Hair follicle dermal papilla cell (primary cell): Measurements from ENCODE around the gene HOXA1. TPM values are rescaled to one million over a fixed set of nuclear protein-coding genes. Genes with fewer than 3 reads are reported as not detected.

Experiments
- small RNA-seq: library from RNA; depleted of rRNA; stranded (forward); fragments of <200 nt; gene quantifications from one replicate; pipeline ENCODE3, GENCODE V24; 2012
- total RNA-seq: library from RNA; depleted of rRNA; stranded (reverse); fragments of >200 nt; gene quantifications from 2 replicates; pipeline ENCODE4 v1.2.3, GENCODE V29; 2012

Gene HOXA1
- under 0.01 TPM in 1 of 2 replicates, not detected in the other for total RNA-seq

DNA sequence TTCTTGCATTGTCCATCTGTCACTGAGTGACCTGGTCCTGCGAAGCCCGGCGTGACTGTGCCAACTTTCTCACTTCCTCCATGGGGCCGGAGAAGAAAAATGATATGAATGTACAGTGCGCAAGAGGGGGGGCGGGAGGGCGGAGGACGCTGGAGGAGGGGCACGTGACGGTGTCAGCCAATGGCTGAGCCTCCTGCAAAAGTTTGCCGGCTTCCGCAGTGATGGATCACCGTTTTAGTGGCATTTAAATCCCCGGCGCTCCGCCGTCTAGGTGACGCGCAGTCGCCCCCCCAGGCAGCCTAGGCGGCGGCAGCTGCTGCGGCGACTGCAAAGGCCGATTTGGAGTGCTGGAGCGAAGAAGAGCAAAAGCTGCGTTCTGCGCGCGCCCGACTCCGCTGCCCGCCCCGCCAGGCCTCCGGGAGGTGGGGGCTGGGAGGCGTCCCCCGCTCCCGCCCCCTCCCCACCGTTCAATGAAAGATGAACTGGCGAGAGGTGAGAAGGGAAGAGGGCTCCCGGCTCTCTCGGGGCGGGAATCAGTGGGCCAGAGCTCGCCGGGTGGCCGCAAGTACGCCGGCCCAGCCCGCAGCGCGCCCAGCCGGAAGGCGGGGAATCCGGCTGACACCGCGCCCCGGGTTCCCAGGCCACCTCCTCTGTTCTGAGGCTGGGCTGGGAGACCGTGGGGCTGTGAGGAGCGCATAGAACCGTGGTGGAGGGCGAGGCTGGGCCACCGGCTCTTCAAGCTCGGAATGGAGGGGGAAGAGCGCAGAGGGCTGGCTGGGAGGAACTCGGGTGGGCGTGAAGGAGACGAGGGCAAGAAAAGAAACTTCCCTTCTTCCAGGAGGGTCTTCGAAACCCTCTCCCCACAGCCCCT is at the start of gene HOXA1:
Gene HOXA1 (minus strand): TSS at position 104 of the 871 bp plus-strand sequence. CDS start 88 bp downstream, at position 16.

DNA sequence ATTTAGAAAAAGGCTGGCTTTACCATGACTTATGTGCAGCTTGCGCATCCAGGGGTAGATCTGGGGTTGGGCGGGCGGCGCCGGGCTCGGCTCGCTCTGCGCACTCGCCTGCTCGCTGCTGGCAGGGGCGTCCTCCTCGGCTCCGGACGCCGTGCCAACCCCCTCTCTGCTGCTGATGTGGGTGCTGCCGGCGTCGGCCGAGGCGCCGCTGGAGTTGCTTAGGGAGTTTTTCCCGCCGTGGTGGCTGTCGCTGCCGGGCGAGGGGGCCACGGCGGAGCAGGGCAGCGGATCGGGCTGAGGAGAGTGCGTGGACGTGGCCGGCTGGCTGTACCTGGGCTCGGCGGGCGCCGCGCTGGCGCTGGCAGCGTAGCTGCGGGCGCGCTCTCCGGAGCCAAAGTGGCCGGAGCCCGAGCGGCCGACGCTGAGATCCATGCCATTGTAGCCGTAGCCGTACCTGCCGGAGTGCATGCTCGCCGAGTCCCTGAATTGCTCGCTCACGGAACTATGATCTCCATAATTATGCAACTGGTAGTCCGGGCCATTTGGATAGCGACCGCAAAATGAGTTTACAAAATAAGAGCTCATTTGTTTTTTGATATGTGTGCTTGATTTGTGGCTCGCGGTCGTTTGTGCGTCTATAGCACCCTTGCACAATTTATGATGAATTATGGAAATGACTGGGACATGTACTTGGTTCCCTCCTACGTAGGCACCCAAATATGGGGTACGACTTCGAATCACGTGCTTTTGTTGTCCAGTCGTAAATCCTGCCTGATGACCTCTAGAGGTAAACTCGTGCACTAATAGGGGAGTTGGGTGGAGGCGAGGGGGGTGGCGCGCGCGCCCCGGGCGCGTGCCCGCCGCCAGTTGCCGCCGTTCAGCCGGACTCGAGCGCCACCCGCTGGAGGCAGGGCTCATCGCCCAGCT is 47.5 kb upstream of the HOXA1 start, which contains the start of gene HOXA5:
Gene HOXA5 (minus strand): TSS at position 659 of the 927 bp plus-strand sequence. CDS start 74 bp downstream, at position 585.

DNA sequence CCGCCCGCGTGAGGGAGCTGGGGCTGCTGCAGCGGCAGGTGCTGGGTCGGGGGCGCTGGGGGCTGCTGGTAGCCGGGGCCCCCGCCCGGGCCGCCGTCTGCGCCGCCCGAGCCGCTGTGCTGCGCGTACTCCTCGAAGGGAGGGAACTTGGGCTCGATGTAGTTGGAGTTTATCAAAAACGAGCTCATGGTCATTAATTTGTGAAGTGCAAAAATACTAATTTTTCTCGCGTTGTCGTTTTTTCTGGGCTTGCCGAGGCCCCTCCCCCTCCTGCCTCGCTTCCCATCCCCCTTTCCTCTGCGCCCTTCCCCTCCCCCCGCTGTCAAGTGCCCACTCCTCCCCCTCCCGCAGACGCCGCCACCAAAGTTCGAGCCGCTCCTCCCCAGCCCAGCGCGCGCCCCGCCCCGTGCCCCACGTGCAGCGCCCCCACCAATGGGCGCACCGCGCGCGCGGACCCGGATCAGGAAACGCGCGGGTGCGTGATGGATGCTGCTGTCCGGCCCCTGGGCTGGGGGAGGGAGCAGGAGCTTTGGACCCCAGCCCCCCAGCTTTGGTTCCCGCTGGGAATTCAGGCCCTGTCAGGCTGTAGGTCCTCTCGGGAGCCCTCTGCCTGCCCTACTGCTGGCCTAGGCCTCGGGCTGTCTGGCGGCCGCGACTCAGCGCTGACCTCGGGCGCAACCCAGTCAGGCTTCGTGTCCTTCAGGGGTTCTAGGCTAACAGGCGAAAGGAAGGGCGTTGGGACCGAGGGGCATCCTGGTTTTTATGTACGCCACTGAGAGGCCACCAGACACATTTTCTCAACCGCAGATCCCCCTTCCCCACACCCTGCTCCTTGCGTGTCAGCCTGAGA is 35.0 kb upstream of the HOXA1 start, which contains the start of gene HOXA4:
Gene HOXA4 (minus strand): TSS at position 218 of the 850 bp plus-strand sequence. CDS start 24 bp downstream, at position 194.

DNA sequence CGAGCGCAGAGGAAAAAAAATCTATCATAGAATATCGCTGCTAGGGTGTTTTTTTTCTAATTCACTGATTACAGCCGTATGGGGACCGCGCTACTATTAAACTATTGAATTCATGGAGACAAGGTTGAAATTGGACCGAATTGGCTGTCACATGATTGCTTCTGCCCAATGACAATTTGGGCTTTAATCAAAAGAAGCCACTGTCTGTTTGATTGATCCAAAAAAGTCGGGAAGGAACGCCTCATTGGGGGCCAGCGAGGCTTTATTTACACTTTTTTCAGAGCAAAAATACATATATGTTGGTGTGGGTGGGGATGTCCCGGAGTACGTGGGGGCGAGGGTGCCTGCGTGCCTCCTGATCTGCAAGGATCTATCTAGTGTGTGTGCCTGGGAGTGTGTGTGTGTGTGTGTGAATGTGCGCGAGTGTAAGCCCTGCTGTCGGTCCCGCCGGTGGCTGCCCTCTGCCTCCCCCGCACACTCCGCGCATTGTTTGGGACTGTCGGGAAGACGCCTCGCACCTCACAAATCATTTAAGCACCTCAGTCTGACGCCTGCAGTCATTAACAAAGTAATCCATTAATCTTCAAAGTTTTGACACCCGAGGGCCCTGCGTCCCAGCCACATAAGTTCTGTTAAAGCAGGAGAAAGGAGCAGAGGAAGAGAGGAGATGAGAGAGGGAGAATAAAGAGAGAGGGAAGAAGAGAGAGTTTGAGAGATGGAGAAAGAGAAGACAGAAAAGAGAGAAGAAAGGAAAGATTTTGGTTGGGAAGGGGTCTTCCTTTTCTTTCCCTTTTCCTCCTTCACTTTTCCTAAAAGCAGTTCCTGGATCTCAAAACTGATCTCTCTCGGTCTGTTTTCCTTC is 7.0 kb upstream of the HOXA1 start, which contains the start of gene HOXA2:
Gene HOXA2 (minus strand): TSS at position 103 of the 862 bp plus-strand sequence. CDS start 183 bp downstream, outside the sequence.

Small RNAs within 50 kb of the gene (small RNA-seq; reads per million reads assigned to genes)
- not detected for gene RF01977

Other genes starting within 250 kb of the HOXA1 start
- gene SKAP2, start 231.4 kb downstream of the HOXA1 start, total RNA-seq, result 6.9 and 7.8 TPM in 2 replicates
- 0.12 and 0.32 TPM in 2 replicates for gene HOXA2, start 6.7 kb upstream of the HOXA1 start, total RNA-seq
- gene HOXA4, start 34.8 kb upstream of the HOXA1 start, total RNA-seq, result not detected in 2 replicates
- gene HOXA5, start 47.7 kb upstream of the HOXA1 start, total RNA-seq, result not detected in 2 replicates
- not detected in 2 replicates for gene HOXA6, start 51.8 kb upstream of the HOXA1 start, total RNA-seq
- not detected in 2 replicates for gene HOXA3, start 56.6 kb upstream of the HOXA1 start, total RNA-seq
- not detected in 2 replicates for gene HOXA7, start 60.7 kb upstream of the HOXA1 start, total RNA-seq
- gene HOXA9, start 69.5 kb upstream of the HOXA1 start, total RNA-seq, result 0.36 TPM in 1 of 2 replicates, not detected in the other
- gene HOXA10, start 78.3 kb upstream of the HOXA1 start, total RNA-seq, result not detected in 2 replicates
- not detected in 2 replicates for gene HOXA11, start 89.2 kb upstream of the HOXA1 start, total RNA-seq
- not detected in 2 replicates for gene HOXA13, start 104.1 kb upstream of the HOXA1 start, total RNA-seq
- not detected in 2 replicates for gene EVX1, start 146.8 kb upstream of the HOXA1 start, total RNA-seq